Tibial nerve (tissue), 4 donors: ENCODE results near the gene GPRC5B.

ENCODE experiments used
- CTCF ChIP-seq, 5 experiments: fragments of 200-600 bp in 3 of 5; fragments of 450-650 bp in 2 of 5; sonication (generic) in 3 of 5; IDR thresholded peaks; one replicate each; pipeline ENCODE4 v1.5.1; 2016 to 2019; ENCODE audit warnings: antibody characterized with exemption in 5 of 5, mild to moderate bottlenecking in 3 of 5, moderate library complexity in 2 of 5
- EP300 ChIP-seq, 2 donors: sonication (generic); formaldehyde crosslinking; IDR thresholded peaks; one replicate each; pipeline ENCODE4 v1.6.1; 2017; ENCODE audit warnings: antibody characterized with exemption in 2 of 2, mild to moderate bottlenecking in 1 of 2
- POLR2A ChIP-seq, 2 donors: fragments of 450-650 bp; IDR thresholded peaks; one replicate each; pipeline ENCODE4 v1.6.1; 2017; ENCODE audit warnings: antibody characterized with exemption in 2 of 2, mild to moderate bottlenecking in 2 of 2, moderate library complexity in 2 of 2

- TF ChIP-seq POLR2A (IDR thresholded peaks at IDR 0.05) = no peak
- no peak for TF ChIP-seq CTCF (IDR thresholded peaks at IDR 0.05)
- TF ChIP-seq EP300 (IDR thresholded peaks at IDR 0.05) = no peak
Observed at GRCh38 chr16:19871721-19872120, 12.9 kb downstream of the GPRC5B start.
